H1 (cell line): ENCODE measurements around the gene SLC6A6. TPM values are rescaled to one million over a fixed set of nuclear protein-coding genes. Genes with fewer than 3 reads are reported as not detected.

Experiments
- ASH2L ChIP-seq: fragments of 200-600, 300-600 bp; sonication (generic); IDR thresholded peaks from one replicate; pipeline ENCODE4 v1.7.1; 2017; ENCODE audit warnings: low read length
- RAD21 ChIP-seq, 2 experiments: IDR thresholded peaks in 1 of 2; conservative IDR thresholded peaks in 1 of 2; 2 replicates each; pipeline ENCODE4 v1.6.1; 2011; ENCODE audit warnings: low read depth in 2 of 2, low read length in 2 of 2, improper control_type of control experiment in 1 of 2, inconsistent platforms in 1 of 2, mild to moderate bottlenecking in 1 of 2, moderate library complexity in 1 of 2
- TEAD4 ChIP-seq: IDR thresholded peaks from 2 replicates; pipeline ENCODE4 v1.6.1; 2012; ENCODE audit warnings: low read depth, low read length, inconsistent platforms, mixed read lengths
- YY1 ChIP-seq: IDR thresholded peaks from 2 replicates; pipeline ENCODE4 v1.6.1; 2011; ENCODE audit warnings: low read depth, mild to moderate bottlenecking, low read length
- polyA plus RNA-seq, 7 experiments: library from polyadenylated mRNA; depleted of rRNA in 3 of 7; stranded (reverse) in 5 of 7; unstranded in 2 of 7; fragments of >200 nt in 5 of 7; fragments of 200-250 nt in 2 of 7; gene quantifications; 1 replicate in 5 of 7; 2 replicates in 1 of 7; 4 replicates in 1 of 7; pipeline versions ENCODE4 v1.2.1 to v1.2.3, GENCODE V29; 2011 to 2013; ENCODE audit warnings: missing spikeins in 2 of 7, mixed read lengths in 2 of 7
- total RNA-seq: library from RNA; stranded (reverse); fragmentation: NEBNext Ultra II Directional; extraction: Animal tissue kit (Norgen Biotek cat#: 25700); gene quantifications from 2 replicates; pipeline ENCODE4 v1.2.1, GENCODE V29; 2021
- TF ChIP-seq, protein P1 (sequence below): IDR thresholded peaks from 2 replicates; pipeline ENCODE4 v1.6.1; 2011; ENCODE audit warnings: low read length, improper control_type of control experiment

SLC6A6 gene
- total and polyA plus RNA-seq, 2 of the 8 experiments (the other 6 are each of a cell fraction or from before 2014, with no cell fraction given): 66.2 to 144 TPM

DNA sequence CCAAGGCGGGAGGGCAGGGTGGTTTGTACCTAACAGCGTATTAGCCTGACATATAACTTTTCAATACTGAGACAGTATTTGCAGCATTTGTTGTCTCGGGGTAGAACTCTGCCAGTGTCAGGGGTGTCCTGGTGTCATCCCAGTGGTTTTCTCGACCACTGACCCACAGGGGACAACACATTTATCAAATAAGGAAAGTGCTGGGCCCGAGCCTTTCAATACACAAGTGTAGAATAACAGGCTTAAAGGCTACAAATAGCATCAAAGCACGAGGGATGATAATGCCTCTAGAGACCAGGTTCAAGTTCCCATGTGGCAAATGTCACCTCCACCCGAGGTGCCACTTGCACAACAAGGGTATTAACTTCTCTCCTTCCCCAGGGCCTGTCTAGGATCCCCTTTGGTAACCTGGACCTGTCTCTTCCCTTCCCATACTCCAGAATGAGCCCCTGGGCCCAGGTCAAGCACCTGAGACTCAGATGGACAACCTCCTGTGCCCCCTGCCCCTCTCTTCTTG lies 9.5 kb upstream of the SLC6A6 start (continued):
- no peak for TF ChIP-seq TEAD4
- TF ChIP-seq, protein P1, sequence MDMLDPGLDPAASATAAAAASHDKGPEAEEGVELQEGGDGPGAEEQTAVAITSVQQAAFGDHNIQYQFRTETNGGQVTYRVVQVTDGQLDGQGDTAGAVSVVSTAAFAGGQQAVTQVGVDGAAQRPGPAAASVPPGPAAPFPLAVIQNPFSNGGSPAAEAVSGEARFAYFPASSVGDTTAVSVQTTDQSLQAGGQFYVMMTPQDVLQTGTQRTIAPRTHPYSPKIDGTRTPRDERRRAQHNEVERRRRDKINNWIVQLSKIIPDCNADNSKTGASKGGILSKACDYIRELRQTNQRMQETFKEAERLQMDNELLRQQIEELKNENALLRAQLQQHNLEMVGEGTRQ: no peak
- no peak for TF ChIP-seq YY1
- no peak for TF ChIP-seq RAD21 (IDR thresholded peaks at IDR 0.05 in 1 of 2, conservative IDR thresholded peaks at IDR 0.05 in 1 of 2; ENCODE audit: low read depth in 2 of 2, low read length in 2 of 2)
- no peak for TF ChIP-seq ASH2L
